SK-N-SH (cell line): Measurements from ENCODE around the gene TCIRG1. TPM values are rescaled to one million over a fixed set of nuclear protein-coding genes. Genes with fewer than 3 reads are reported as not detected.

Experiments used
- CTCF ChIA-PET: fragments of 300-600, 350-600 bp; formaldehyde crosslinking; extraction: SDS; loops from one replicate; lab custom pipeline; 2021; lab: Yijun Ruan, JAX
- POLR2A ChIA-PET: fragments of 350-600 bp; sonication (Branson Sonifier 250); formaldehyde crosslinking; extraction: SDS; loops from one replicate; lab custom pipeline; 2020; ENCODE audit warnings: antibody characterized with exemption, inconsistent platforms; lab: Yijun Ruan, JAX
- DNase-seq: peaks from one replicate; pipeline ENCODE4 v3.0.0; 2012
- H2AFZ ChIP-seq: fragments of 200-600 bp; sonication (generic); 2 replicates; pipeline ENCODE4 v1.8.1; 2016; ENCODE audit warnings: antibody characterized with exemption, mild to moderate bottlenecking, low read depth
- H3F3A ChIP-seq: fragments of 200-600 bp; sonication (generic); replicated peaks from 2 replicates; pipeline ENCODE3; 2016; ENCODE audit warnings: antibody characterized with exemption, mild to moderate bottlenecking; ENCODE audit not compliant: insufficient read depth
- H3K27ac ChIP-seq, 2 experiments: fragments of 200-500 bp in 1 of 2; fragments of 200-600 bp in 1 of 2; sonication (Bioruptor generic) in 1 of 2; sonication (generic), shearing (Covaris generic) in 1 of 2; 2 replicates each; pipeline versions ENCODE4 v1.5.1 to v1.6.1; 2014 to 2016; ENCODE audit warnings: low read depth in 2 of 2, inconsistent platforms in 1 of 2, low read length in 1 of 2, mild to moderate bottlenecking in 1 of 2, mixed read lengths in 1 of 2
- H3K27me3 ChIP-seq: fragments of 200-600 bp; sonication (generic), shearing (Covaris generic); 2 replicates; pipeline ENCODE4 v1.6.1; 2016; ENCODE audit warnings: mixed run types; ENCODE audit not compliant: insufficient read depth
- H3K36me3 ChIP-seq, 2 experiments: fragments of 200-500 bp in 1 of 2; fragments of 200-600 bp in 1 of 2; sonication (Bioruptor generic) in 1 of 2; sonication (generic) in 1 of 2; replicated peaks in 1 of 2; 2 replicates each; pipeline versions ENCODE3 to v1.5.1; 2014 to 2016; ENCODE audit warnings: low read length in 1 of 2, mild to moderate bottlenecking in 1 of 2; ENCODE audit not compliant: insufficient read depth in 2 of 2, control insufficient read depth in 1 of 2
- H3K4me1 ChIP-seq, 2 experiments: fragments of 200-500 bp in 1 of 2; fragments of 200-600 bp in 1 of 2; sonication (Bioruptor generic) in 1 of 2; sonication (generic), shearing (Covaris generic) in 1 of 2; 2 replicates each; pipeline versions ENCODE4 v1.5.1 to v1.6.1; 2014 to 2016; ENCODE audit warnings: low read depth in 1 of 2, low read length in 1 of 2, mixed run types in 1 of 2; ENCODE audit not compliant: insufficient read depth in 2 of 2, control insufficient read depth in 1 of 2
- H3K4me2 ChIP-seq: fragments of 200-600 bp; sonication (generic), shearing (Covaris generic); 2 replicates; pipeline ENCODE4 v1.6.1; 2017; ENCODE audit warnings: mixed run types
- H3K4me3 ChIP-seq, 2 experiments: fragments of 200-500 bp in 1 of 2; fragments of 200-600 bp in 1 of 2; sonication (Bioruptor generic) in 1 of 2; sonication (generic), shearing (Covaris generic) in 1 of 2; 2 replicates each; pipeline versions ENCODE4 v1.5.1 to v1.8.1; 2014 to 2016; ENCODE audit warnings: low read depth in 2 of 2, inconsistent platforms in 1 of 2, low read length in 1 of 2, mild to moderate bottlenecking in 1 of 2, mixed read lengths in 1 of 2, moderate library complexity in 1 of 2
- H3K79me2 ChIP-seq: fragments of 200-600 bp; sonication (generic); 2 replicates; pipeline ENCODE4 v1.8.1; 2017; ENCODE audit warnings: mild to moderate bottlenecking; ENCODE audit not compliant: insufficient read depth
- H3K9ac ChIP-seq: fragments of 200-600 bp; sonication (generic); 2 replicates; pipeline ENCODE4 v1.6.1; 2017; ENCODE audit warnings: mixed run types
- H3K9me2 ChIP-seq: fragments of 200-600 bp; sonication (generic); 2 replicates; pipeline ENCODE4 v1.6.1; 2017; ENCODE audit warnings: mixed run types
- H3K9me3 ChIP-seq: fragments of 200-600 bp; sonication (generic); 2 replicates; pipeline ENCODE4 v1.6.1; 2017; ENCODE audit warnings: mixed run types, mild to moderate bottlenecking, moderate library complexity
- H4K20me1 ChIP-seq: fragments of 200-600 bp; sonication (generic); 2 replicates; pipeline ENCODE4 v1.6.1; 2017; ENCODE audit warnings: mild to moderate bottlenecking, mixed run types; ENCODE audit not compliant: insufficient read depth
- CHD2 ChIP-seq: fragments of 150-350 bp; IDR thresholded peaks from 2 replicates; pipeline ENCODE4 v1.6.1; 2018; ENCODE audit warnings: low read length; ENCODE audit not compliant: partially characterized antibody
- FOXM1 ChIP-seq: IDR thresholded peaks from 2 replicates; pipeline ENCODE4 v1.4.0; 2012; ENCODE audit warnings: low read depth, mild to moderate bottlenecking
- IRF3 ChIP-seq: fragments of 150-350 bp; IDR thresholded peaks from 2 replicates; pipeline ENCODE4 v1.6.1; 2016; ENCODE audit warnings: mild to moderate bottlenecking, low read depth, low read length
- JUND ChIP-seq: IDR thresholded peaks from 2 replicates; pipeline ENCODE4 v1.4.0; 2012
- MXI1 ChIP-seq: IDR thresholded peaks from 2 replicates; pipeline ENCODE4 v1.6.1; 2012; ENCODE audit warnings: mild to moderate bottlenecking, low read depth, low read length, improper control_type of control experiment
- NFIC ChIP-seq: IDR thresholded peaks from 2 replicates; pipeline ENCODE4 v1.4.0; 2012; ENCODE audit warnings: borderline replicate concordance
- RAD21 ChIP-seq: IDR thresholded peaks from 2 replicates; pipeline ENCODE4 v1.6.1; 2012; ENCODE audit warnings: mild to moderate bottlenecking, low read length
- RFX5 ChIP-seq: IDR thresholded peaks from 2 replicates; pipeline ENCODE4 v1.6.1; 2012; ENCODE audit warnings: mild to moderate bottlenecking, improper control_type of control experiment, low read length
- SIN3A ChIP-seq: IDR thresholded peaks from 2 replicates; pipeline ENCODE4 v1.6.1; 2012; ENCODE audit warnings: low read depth, mild to moderate bottlenecking, low read length, moderate library complexity, borderline replicate concordance
- USF2 ChIP-seq: fragments of 150-350 bp; IDR thresholded peaks from 2 replicates; pipeline ENCODE4 v1.6.1; 2017; ENCODE audit warnings: antibody characterized with exemption, low read length, low read depth, borderline replicate concordance
- WGBS: methylation state at CpG from one replicate; pipeline ENCODE4 v1.1.6; 2017; ENCODE audit warnings: low lambda C conversion rate; 5-methylcytosine and 5-hydroxymethylcytosine counted together
- polyA plus RNA-seq, 3 experiments: library from polyadenylated mRNA; depleted of rRNA; stranded (reverse); fragments of >200 nt; gene quantifications; 2 replicates each; pipeline ENCODE4 v1.2.3, GENCODE V29; 2012
- TF ChIP-seq, protein P1 (sequence below): IDR thresholded peaks from 2 replicates; pipeline ENCODE4 v1.4.0; 2012; ENCODE audit warnings: low read depth, borderline replicate concordance
- TF ChIP-seq, protein P2 (sequence below): IDR thresholded peaks from 2 replicates; pipeline ENCODE4 v1.4.0; 2012; ENCODE audit warnings: low read depth, borderline replicate concordance
- TF ChIP-seq, protein P3 (sequence below): IDR thresholded peaks from 2 replicates; pipeline ENCODE4 v1.6.1; 2012; ENCODE audit warnings: mild to moderate bottlenecking, low read depth, low read length, moderate library complexity
- TF ChIP-seq, protein P4 (sequence below): IDR thresholded peaks from 2 replicates; pipeline ENCODE4 v1.4.0; 2012; ENCODE audit warnings: low read depth

The TCIRG1 gene
- polyA plus RNA-seq, 1 of the 3 experiments (the other 2 are of a cell fraction) = 0.58 TPM

- WGBS = 67% methylated on average over 6 of the region's 17 CpGs
- Histone ChIP-seq H3K9me2 (no peaks in the 10 kb centered on the region), H3K36me3 (no peaks in the 10 kb centered on the region), H3K79me2 (peaks cover 18% of the 10 kb centered on the region), H3K4me3 (no peak overlapping the region), H3K27ac (peak overlapping the region; percentile 79 to 96), H4K20me1 (no peaks in the 10 kb centered on the region), H3F3A (peaks cover 18% of the 10 kb centered on the region), H3K4me1 (peaks cover 38 to 44% of the 10 kb centered on the region in 2 experiments; a peak in 3 of 4 replicates), H3K4me2 (peak overlapping the region; percentile 22; the same call in 1 of the 2 replicates), H3K9ac (peak overlapping the region; percentile 61), H3K27me3 (no peaks in the 10 kb centered on the region), H3K9me3 (no peaks in the 10 kb centered on the region), H2AFZ (no peak overlapping the region)
- TF ChIP-seq CHD2 (no peak), NFIC (no peak), RAD21 (no peak), SIN3A (no peak), MXI1 (no peak), IRF3 (no peak), FOXM1 (no peak)
- TF ChIP-seq, protein P1, sequence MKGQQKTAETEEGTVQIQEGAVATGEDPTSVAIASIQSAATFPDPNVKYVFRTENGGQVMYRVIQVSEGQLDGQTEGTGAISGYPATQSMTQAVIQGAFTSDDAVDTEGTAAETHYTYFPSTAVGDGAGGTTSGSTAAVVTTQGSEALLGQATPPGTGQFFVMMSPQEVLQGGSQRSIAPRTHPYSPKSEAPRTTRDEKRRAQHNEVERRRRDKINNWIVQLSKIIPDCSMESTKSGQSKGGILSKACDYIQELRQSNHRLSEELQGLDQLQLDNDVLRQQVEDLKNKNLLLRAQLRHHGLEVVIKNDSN = no peak
- TF ChIP-seq, protein P2, sequence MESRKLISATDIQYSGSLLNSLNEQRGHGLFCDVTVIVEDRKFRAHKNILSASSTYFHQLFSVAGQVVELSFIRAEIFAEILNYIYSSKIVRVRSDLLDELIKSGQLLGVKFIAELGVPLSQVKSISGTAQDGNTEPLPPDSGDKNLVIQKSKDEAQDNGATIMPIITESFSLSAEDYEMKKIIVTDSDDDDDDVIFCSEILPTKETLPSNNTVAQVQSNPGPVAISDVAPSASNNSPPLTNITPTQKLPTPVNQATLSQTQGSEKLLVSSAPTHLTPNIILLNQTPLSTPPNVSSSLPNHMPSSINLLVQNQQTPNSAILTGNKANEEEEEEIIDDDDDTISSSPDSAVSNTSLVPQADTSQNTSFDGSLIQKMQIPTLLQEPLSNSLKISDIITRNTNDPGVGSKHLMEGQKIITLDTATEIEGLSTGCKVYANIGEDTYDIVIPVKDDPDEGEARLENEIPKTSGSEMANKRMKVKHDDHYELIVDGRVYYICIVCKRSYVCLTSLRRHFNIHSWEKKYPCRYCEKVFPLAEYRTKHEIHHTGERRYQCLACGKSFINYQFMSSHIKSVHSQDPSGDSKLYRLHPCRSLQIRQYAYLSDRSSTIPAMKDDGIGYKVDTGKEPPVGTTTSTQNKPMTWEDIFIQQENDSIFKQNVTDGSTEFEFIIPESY = no peak
- ChIA-PET CTCF (interaction anchor here (1.4 to 1.6 kb wide), 2 partner anchors 18 to 193 kb away, joined by 4 to 5 read pairs; no protein-coding TSS in a partner anchor), POLR2A (no interaction called here)
- DNase-seq = no peak
Observed at GRCh38 chr11:68012044-68012842, 26.6 kb upstream of the TCIRG1 start.

DNA sequence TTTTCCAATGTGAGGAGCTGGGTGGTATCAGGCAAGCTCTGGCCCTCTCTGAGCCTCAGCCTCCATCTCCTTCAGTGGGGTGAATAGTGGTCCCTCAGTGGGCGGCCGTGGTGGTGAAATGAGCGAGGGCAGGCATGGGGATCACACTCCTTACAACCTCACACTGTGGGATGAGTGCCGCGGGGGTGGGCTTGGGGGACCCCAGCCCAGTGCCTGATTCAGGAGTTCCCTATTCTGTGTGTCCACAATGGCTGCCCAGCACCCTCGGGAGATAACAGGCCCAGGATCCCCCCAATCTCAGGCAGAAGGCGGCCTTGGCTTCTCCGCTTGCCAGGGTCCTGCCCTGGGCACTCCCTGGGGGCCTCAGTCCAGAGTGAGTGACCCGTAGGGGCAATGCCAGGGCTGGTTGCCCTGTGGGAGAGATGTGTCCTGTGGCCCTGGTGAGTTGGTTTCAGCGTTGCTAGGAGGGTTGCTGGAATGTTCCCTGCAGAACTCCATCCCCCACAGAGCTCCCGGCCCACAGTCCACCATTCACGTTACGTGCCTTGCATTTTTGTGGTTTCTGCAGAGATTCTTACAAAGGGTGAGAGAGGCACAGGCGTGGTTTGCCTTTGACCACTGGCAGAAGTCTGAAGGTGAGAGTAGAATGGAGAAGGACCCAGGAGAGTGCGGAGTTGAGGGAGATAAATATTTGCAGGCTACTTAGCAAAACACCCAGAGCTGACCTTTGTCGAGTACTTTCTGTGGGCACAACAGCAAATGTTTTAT, 25.8 kb upstream of the TCIRG1 start:
- H3K27ac ChIP-seq = peak overlapping the region; percentile 80 to 96
- peaks cover 18% of the 10 kb centered on the region for H3F3A ChIP-seq
- H4K20me1 ChIP-seq = no peaks in the 10 kb centered on the region
- H3K4me1 ChIP-seq = peaks cover 39 to 44% of the 10 kb centered on the region in 2 experiments; a peak in 3 of 4 replicates
- ChIA-PET CTCF (interaction anchor here (1.4 kb wide), 2 partner anchors 19 to 197 kb away, joined by 3 to 4 read pairs; no protein-coding TSS in a partner anchor), POLR2A (no interaction called here)
- no peak for DNase-seq
- no peaks in the 10 kb centered on the region for H3K9me2 ChIP-seq
- H2AFZ ChIP-seq = no peak overlapping the region
- no peaks in the 10 kb centered on the region for H3K36me3 ChIP-seq
- peak overlapping the region; percentile 76 for H3K9ac ChIP-seq
- peaks cover 18% of the 10 kb centered on the region for H3K79me2 ChIP-seq
- no peak overlapping the region for H3K4me3 ChIP-seq
- H3K9me3 ChIP-seq = no peaks in the 10 kb centered on the region
- no peaks in the 10 kb centered on the region for H3K27me3 ChIP-seq
- 34% methylated on average over 11 of the region's 16 CpGs for WGBS
- peak overlapping the region; percentile 64 for H3K4me2 ChIP-seq
- TF ChIP-seq RAD21 (no peak), JUND (no peak), NFIC (peak; percentile 72), RFX5 (no peak), USF2 (no peak), CHD2 (peak; percentile 19)
- TF ChIP-seq, protein P3, sequence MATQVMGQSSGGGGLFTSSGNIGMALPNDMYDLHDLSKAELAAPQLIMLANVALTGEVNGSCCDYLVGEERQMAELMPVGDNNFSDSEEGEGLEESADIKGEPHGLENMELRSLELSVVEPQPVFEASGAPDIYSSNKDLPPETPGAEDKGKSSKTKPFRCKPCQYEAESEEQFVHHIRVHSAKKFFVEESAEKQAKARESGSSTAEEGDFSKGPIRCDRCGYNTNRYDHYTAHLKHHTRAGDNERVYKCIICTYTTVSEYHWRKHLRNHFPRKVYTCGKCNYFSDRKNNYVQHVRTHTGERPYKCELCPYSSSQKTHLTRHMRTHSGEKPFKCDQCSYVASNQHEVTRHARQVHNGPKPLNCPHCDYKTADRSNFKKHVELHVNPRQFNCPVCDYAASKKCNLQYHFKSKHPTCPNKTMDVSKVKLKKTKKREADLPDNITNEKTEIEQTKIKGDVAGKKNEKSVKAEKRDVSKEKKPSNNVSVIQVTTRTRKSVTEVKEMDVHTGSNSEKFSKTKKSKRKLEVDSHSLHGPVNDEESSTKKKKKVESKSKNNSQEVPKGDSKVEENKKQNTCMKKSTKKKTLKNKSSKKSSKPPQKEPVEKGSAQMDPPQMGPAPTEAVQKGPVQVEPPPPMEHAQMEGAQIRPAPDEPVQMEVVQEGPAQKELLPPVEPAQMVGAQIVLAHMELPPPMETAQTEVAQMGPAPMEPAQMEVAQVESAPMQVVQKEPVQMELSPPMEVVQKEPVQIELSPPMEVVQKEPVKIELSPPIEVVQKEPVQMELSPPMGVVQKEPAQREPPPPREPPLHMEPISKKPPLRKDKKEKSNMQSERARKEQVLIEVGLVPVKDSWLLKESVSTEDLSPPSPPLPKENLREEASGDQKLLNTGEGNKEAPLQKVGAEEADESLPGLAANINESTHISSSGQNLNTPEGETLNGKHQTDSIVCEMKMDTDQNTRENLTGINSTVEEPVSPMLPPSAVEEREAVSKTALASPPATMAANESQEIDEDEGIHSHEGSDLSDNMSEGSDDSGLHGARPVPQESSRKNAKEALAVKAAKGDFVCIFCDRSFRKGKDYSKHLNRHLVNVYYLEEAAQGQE = peak; percentile 26; the same call in 1 of the 2 replicates
- TF ChIP-seq, protein P4, sequence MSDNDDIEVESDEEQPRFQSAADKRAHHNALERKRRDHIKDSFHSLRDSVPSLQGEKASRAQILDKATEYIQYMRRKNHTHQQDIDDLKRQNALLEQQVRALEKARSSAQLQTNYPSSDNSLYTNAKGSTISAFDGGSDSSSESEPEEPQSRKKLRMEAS = peak; percentile 84
